ENCODE data around the gene TMEM14A. TPM values are rescaled to one million over a fixed set of nuclear protein-coding genes. Genes with fewer than 3 reads are reported as not detected.

The TMEM14A gene
- total and polyA plus RNA-seq, 9 of the 15 experiments (the other 6 are each of a cell fraction or from before 2014, with no cell fraction given) = 3.5 to 43.3 (median 8.5) TPM

- TF ChIP-seq GTF2E2 (tag; IDR thresholded peaks at IDR 0.05) = no peak
- no peak; the same call in 1 of the 2 replicates for TF ChIP-seq GABPB1 (CRISPR knock-in tag; IDR thresholded peaks at IDR 0.05)
- TF ChIP-seq ZNF764 (CRISPR knock-in tag; IDR thresholded peaks at IDR 0.05; ENCODE audit: low read depth) = no peak
- TF ChIP-seq, protein P1, sequence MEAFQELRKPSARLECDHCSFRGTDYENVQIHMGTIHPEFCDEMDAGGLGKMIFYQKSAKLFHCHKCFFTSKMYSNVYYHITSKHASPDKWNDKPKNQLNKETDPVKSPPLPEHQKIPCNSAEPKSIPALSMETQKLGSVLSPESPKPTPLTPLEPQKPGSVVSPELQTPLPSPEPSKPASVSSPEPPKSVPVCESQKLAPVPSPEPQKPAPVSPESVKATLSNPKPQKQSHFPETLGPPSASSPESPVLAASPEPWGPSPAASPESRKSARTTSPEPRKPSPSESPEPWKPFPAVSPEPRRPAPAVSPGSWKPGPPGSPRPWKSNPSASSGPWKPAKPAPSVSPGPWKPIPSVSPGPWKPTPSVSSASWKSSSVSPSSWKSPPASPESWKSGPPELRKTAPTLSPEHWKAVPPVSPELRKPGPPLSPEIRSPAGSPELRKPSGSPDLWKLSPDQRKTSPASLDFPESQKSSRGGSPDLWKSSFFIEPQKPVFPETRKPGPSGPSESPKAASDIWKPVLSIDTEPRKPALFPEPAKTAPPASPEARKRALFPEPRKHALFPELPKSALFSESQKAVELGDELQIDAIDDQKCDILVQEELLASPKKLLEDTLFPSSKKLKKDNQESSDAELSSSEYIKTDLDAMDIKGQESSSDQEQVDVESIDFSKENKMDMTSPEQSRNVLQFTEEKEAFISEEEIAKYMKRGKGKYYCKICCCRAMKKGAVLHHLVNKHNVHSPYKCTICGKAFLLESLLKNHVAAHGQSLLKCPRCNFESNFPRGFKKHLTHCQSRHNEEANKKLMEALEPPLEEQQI (IDR thresholded peaks at IDR 0.05) = no peak; the same call in 1 of the 2 replicates
- peak; percentile 85 for TF ChIP-seq MBD2 (IDR thresholded peaks at IDR 0.05; ENCODE audit: borderline replicate concordance, low read depth)
- no peak for TF ChIP-seq PPARD (CRISPR knock-in tag; IDR thresholded peaks at IDR 0.05)
- TF ChIP-seq BHLHE40 (IDR thresholded peaks at IDR 0.05; ENCODE audit: low read length) = no peak
- no peak for TF ChIP-seq GABPB2 (CRISPR knock-in tag; conservative IDR thresholded peaks at IDR 0.05)
- TF ChIP-seq BMI1 (IDR thresholded peaks at IDR 0.05; ENCODE audit: low read length) = no peak
- no peak for TF ChIP-seq ZNF584 (CRISPR knock-in tag; IDR thresholded peaks at IDR 0.05; ENCODE audit: low read depth)
- TF ChIP-seq ZNF282 (CRISPR knock-in tag; IDR thresholded peaks at IDR 0.05) = no peak
- no peak for TF ChIP-seq PATZ1 (CRISPR knock-in tag; IDR thresholded peaks at IDR 0.05; ENCODE audit: borderline replicate concordance)
- TF ChIP-seq KLF16 (IDR thresholded peaks at IDR 0.05) = no peak
- TF ChIP-seq RBFOX2 (IDR thresholded peaks at IDR 0.05; ENCODE audit: low read depth, low read length) = peak; percentile 98
- no peak for TF ChIP-seq SRSF7 (optimal IDR thresholded peaks at IDR 0.05; ENCODE audit: low read depth, low read length)
- TF ChIP-seq, protein P2, sequence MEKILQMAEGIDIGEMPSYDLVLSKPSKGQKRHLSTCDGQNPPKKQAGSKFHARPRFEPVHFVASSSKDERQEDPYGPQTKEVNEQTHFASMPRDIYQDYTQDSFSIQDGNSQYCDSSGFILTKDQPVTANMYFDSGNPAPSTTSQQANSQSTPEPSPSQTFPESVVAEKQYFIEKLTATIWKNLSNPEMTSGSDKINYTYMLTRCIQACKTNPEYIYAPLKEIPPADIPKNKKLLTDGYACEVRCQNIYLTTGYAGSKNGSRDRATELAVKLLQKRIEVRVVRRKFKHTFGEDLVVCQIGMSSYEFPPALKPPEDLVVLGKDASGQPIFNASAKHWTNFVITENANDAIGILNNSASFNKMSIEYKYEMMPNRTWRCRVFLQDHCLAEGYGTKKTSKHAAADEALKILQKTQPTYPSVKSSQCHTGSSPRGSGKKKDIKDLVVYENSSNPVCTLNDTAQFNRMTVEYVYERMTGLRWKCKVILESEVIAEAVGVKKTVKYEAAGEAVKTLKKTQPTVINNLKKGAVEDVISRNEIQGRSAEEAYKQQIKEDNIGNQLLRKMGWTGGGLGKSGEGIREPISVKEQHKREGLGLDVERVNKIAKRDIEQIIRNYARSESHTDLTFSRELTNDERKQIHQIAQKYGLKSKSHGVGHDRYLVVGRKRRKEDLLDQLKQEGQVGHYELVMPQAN (IDR thresholded peaks at IDR 0.05; ENCODE audit: borderline replicate concordance) = no peak
- no peak for TF ChIP-seq ZNF140 (CRISPR knock-in tag; IDR thresholded peaks at IDR 0.05)
- TF ChIP-seq, protein P3, sequence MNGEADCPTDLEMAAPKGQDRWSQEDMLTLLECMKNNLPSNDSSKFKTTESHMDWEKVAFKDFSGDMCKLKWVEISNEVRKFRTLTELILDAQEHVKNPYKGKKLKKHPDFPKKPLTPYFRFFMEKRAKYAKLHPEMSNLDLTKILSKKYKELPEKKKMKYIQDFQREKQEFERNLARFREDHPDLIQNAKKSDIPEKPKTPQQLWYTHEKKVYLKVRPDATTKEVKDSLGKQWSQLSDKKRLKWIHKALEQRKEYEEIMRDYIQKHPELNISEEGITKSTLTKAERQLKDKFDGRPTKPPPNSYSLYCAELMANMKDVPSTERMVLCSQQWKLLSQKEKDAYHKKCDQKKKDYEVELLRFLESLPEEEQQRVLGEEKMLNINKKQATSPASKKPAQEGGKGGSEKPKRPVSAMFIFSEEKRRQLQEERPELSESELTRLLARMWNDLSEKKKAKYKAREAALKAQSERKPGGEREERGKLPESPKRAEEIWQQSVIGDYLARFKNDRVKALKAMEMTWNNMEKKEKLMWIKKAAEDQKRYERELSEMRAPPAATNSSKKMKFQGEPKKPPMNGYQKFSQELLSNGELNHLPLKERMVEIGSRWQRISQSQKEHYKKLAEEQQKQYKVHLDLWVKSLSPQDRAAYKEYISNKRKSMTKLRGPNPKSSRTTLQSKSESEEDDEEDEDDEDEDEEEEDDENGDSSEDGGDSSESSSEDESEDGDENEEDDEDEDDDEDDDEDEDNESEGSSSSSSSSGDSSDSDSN (IDR thresholded peaks at IDR 0.05; ENCODE audit: borderline replicate concordance in 1 of 2, low read depth in 2 of 2, low read length in 2 of 2) = peak; percentile 9 to 71; a peak in 2 of 4 replicates
These were observed 6.5 kb upstream of the TMEM14A start (continued) for GRCh38 chr6:52664186-52664990.

All from K562 (cell line).